NCI-H1436 (cell line): Measurements from ENCODE around the gene MARS1.
A peak's percentile ranks its signal among the peaks of the same experiment; 100 is the strongest.
"Not testable (repeated sequence)": the region's sequence is repeated elsewhere in the genome, so short reads cannot be mapped to it uniquely, and the experiment has no call there.

Experiments used
- DNase-seq: peaks from one replicate; lab custom pipeline; 2025; lab: John Stamatoyannopoulos, UW

Gene MARS1

GRCh38 chr12:57487597-57488401 lies at the start of gene MARS1:
TSS of gene MARS1 (plus strand) at chr12:57488068. CDS start at chr12:57488091, 23 bp downstream.
- peak; percentile 96 for DNase-seq

- no peak for DNase-seq
Measured at GRCh38 chr12:57438400-57438799, 49.5 kb upstream of the MARS1 start.

- DNase-seq = no peak
Measured at GRCh38 chr12:57439762-57440266, 48.1 kb upstream of the MARS1 start.

GRCh38 chr12:57441393-57441792 lies 46.5 kb upstream of the MARS1 start:
- DNase-seq = not testable (repeated sequence)

GRCh38 chr12:57441846-57442427 lies 45.9 kb upstream of the MARS1 start:
- no peak for DNase-seq

- DNase-seq = not testable (repeated sequence)
Measured at GRCh38 chr12:57444337-57444736, 43.5 kb upstream of the MARS1 start.

- no peak for DNase-seq
Measured at GRCh38 chr12:57444744-57445143, 43.1 kb upstream of the MARS1 start.

GRCh38 chr12:57446292-57446960 lies 41.4 kb upstream of the MARS1 start:
- no peak for DNase-seq

- DNase-seq = no peak
Measured at GRCh38 chr12:57448669-57449068, 39.2 kb upstream of the MARS1 start.

GRCh38 chr12:57449375-57449774 lies 38.5 kb upstream of the MARS1 start:
- DNase-seq = no peak

GRCh38 chr12:57450057-57450456 lies 37.8 kb upstream of the MARS1 start:
- DNase-seq = no peak

- no peak for DNase-seq
Measured at GRCh38 chr12:57451233-57451778, 36.6 kb upstream of the MARS1 start.

- no peak for DNase-seq
Measured at GRCh38 chr12:57452181-57452936, 35.5 kb upstream of the MARS1 start.

GRCh38 chr12:57452937-57453509 lies 34.8 kb upstream of the MARS1 start:
- peak; percentile 62 for DNase-seq

- no peak for DNase-seq
Measured at GRCh38 chr12:57454213-57454565, 33.7 kb upstream of the MARS1 start.

- DNase-seq = peak; percentile 12
Measured at GRCh38 chr12:57454566-57455373, 33.1 kb upstream of the MARS1 start, which contains the start of gene INHBE. TSS of gene INHBE (plus strand) at chr12:57455307. CDS start at chr12:57455537, 230 bp downstream.

- DNase-seq = no peak
Measured at GRCh38 chr12:57455374-57456144, 32.3 kb upstream of the MARS1 start.

GRCh38 chr12:57456145-57456700 lies 31.6 kb upstream of the MARS1 start:
- DNase-seq = peak; percentile 55

- DNase-seq = no peak
Measured at GRCh38 chr12:57456737-57457490, 31.0 kb upstream of the MARS1 start.
